Stimulated activated CD8-positive, alpha-beta memory T cell treated with anti-CD3 and anti-CD28 coated beads, Interleukin-7, amount 100 ng/mL, for 4 hours (primary cell): Measurements from ENCODE around the gene RBM38.

ENCODE experiments used
- DNase-seq, 2 donors: peaks; one replicate each; pipeline ENCODE4 v3.0.0-alpha.2; 2020; ENCODE audit warnings: low read depth in 2 of 2

RBM38 gene

DNA sequence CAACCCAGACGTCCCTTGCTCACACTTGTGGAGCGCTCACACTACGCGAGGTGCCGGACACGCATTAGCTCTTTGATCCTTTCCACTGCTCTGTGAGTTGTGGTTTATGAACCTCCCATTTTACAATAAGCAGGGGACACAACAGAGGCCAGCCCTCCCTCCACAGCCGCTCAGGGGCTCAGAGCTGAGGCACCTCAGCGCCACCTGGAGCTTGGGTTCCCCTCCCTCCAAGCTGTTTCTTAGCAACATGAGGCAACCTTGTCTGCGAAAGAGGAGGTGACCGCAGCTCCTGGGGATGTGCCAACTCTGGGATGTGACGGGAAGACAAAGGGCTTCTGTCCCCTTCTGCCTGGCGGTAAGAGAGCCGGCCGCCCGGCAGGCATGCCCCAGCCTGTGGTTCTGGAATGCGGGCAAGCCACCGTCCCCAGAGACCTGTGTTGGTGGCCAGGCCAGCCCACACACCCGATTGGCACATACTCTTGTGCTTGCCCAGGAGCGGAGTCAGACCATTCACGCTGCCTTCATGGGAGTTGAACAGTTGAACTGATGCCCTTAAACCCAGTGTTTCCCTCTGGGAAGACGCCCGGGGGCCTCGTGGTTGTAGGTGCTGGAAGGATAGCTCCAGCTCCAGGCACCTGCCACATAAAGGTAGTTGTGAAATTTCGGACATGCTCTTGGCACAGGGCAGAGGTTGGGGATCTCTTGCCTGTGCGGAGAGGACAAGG lies 44.5 kb downstream of the RBM38 start:
- peak in 1 of 2 donors; percentile 25 for DNase-seq

DNA sequence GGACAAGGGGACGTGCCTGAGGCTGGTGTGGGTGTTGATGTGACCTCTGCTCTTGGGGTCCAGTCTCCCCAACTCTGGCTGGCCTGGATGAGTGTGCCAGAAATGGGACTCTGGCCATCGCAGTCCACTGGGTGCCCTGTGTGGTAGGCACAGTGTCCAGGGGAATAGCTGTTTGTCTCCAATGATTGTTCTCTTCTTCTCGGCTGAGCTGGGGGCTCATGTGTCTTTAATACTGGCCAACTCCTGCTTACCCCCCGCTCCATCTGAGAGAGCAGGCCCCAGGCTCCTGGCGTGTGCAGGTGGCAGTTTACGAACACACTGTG lies 45.0 kb downstream of the RBM38 start:
- DNase-seq, result no peak

DNA sequence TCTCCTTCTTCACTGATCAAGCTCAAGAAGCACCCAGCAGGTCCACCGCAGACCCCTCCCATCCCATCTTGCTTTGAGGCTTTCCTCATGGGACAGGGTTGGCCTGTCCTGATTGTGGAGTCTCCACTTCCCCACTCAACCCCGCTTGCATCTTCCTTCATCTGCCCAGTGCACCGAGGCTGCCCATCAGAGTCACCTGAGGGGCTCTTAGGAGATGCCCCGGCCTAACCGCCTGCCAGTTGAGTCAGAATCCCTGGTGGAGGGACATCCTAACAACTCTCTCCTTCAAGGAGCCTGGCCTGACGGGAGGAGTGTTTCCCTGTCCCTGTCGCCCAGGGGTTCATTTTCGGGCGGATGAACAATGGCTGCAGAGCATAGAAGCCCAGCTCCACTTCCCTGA lies 46.1 kb downstream of the RBM38 start:
- DNase-seq, result no peak

DNA sequence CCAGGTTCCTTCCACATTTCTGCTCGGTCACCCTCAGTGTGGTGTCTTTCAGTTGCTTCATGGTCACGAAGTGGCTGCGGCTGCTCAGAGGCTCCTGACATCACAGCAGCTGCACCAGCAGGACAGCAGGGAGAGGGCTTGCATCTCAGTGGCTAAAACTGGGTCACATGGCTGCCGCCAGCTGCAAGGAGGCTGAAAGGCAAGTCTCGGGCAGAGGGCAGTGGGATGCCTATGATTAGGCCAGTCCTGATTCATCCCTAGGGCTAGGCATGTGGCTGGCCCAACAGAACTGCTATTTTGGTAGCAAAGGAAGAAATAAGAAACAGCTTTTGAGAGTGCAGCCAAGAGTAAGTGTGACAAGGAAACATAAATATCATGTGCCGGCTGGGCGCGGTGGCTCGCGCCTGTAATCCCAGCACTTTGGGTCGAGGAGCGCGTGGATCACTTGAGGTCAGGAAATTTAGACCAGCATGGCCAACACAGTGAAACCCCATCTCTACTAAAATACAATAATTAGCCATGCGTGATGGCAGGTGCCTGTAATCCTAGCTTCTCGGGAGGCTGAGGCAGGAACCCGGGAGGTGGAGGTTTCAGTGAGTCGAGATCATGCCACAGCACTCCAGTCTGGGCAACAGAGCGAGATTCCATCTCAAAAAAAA lies 46.6 kb downstream of the RBM38 start:
- no peak for DNase-seq

DNA sequence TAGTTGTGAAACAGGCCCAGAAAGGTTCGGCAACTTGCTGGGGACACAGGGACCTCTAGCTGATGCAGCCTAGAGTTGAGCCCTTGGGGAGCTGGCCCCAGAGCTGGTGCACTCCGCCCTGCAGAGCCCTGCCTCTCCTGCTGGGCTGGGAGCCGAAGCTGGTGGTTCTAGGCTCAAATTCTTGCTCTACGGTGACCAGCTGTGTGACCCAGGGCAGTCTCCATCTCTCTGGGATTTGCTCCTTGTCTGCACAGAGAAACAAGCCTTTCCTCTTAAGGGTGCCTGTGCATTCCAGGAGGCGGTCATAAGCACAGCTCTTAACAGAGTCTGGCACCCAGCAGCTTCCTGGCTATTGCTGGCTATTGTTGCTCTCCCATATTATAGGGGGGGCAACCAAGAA lies 47.4 kb downstream of the RBM38 start:
- DNase-seq, result no peak

DNA sequence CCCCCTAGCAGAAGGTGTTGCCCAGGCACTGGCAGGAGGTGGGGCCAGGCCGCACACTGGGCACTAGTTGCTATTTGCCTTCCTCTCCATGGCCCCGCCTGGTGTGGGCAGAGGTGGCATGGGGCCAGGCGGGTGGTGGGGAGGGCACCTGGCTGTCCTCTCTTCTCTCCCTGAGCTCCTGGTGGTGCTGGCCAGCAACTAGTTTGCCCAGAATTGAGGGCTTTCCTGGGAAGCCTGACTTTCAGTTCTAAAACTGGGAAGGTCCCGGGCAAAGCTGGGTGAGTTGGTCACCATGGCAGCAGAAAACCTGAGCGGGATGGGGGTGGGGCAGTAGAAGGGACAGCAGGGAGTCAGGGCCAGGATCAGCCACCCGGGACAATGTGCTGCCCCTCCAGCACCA lies 48.2 kb downstream of the RBM38 start:
- DNase-seq, result no peak

DNA sequence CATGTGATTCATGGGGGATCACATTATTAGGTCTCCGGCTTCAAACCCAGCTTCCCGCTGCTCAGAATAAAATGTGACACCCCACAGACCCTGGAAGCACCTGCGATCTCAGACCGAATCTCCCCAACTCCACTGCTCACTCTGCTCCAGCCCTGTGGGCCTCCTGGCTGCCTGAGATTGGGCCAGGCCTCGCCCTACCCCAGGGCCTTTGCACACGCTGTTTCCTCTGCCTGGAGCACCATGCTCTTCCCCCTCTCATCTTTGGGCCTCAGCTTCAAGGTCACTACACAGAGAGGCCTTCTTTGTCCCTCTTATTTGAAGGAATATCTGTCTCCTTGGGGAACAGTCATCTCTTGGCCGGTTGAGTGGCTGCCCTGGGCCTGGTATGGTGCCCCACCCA lies 48.8 kb downstream of the RBM38 start:
- DNase-seq, result no peak

DNA sequence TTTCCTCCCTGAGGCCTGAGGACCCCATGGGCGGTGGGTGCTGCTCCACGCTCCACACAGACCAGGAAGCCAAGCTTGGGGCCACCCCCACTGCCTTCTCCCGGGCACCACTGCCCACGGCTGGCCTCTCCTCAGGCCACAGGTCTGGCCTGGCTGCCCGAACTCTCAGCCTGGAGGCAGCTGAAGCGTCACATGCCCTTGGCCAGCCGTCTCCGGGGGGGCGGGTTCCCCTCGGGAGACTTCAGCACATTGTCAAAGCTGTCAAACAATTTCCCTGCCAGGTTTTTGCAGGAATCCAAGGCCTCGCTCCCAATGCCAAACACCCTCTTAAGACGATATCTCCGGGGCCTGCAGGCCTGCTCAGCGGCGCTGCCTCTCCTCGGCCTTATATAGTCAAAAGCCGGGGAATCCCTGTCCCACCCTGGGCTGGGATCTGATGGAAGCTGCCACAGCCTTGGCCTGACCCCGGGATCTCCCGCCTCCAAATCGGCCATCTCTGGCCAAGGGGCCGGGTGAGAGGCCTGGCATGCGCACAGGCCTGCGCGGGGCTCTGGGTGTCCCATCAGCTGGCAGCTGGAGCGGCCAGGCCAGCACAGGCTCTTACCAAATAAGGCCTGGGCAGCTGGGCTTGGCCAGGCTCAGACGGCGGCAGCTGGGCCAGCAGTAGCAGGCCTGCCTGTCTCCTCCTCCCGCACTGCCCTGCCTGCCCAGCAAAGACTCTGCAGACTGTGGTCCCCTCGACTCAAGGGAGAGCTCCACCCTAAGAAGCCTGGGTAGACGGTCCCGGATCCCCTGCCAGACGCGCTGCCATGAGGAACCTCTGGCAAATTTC lies 49.7 kb downstream of the RBM38 start:
- DNase-seq, result no peak

DNA sequence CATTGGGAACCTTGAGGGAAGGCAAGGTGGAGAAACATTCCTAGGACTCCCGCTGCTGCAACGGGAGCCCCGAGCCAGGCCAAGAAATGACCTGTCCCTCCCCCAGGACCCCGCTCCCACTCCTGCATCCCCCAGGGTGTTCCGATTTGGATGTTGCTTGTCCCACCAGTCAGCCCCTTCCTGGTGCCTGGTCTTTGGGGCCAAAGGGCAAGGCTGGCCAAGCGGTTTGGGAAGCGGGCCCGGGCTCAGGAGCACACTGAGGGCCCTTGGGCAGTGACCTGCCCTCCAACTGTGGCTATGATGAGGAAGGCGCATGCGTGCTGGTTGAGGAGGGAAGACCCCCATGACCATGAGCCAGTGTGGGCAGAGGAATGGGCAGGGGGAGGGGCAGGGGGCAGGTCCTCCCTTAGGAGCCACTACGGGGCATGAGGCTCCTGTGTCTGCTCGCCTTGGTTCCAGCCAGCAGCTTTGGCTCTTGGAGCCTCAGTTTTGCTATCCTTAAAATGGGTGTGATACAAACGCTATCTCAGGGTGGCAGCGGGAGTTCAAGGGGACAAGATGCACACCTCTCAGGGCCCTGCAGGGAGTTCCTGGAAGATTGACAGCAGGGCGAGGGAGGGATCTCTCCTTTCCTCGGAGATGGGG lies 50.4 kb downstream of the RBM38 start:
- no peak for DNase-seq

DNA sequence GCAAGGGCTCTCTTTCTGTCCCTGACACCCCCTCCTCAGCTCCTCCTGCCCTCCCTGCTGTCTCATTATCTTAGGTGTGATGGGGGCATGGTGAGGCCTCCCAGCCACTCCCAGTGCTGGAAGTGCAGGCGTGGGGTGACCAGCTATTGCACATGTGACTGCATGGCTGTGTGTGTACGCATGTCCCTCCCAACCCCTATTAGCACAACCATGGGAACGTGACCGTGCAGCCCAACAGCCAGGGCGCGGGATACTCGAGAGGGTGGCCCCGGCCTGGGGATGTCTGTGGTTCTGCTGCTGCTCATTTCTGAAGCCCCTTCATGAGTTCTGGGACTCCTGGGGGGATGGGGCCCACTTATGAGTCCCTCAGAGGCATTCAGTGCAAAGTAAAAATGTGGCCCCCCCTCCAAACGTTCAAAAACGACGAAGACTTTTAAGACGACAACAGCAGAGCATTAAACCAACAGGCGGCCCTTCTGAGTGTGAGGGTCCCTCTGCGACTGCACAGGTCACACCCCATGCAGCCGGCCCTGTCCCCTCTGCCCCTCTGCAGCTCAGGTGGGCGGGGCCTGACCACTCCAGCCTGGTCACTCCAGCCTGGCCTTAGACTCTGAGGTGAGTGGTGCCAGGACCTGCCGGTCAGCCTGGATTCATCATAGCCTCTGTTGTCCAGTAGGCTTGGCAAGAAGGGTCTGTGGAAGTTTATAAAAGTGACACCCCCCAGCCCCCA lies 51.1 kb downstream of the RBM38 start:
- DNase-seq, result no peak

DNA sequence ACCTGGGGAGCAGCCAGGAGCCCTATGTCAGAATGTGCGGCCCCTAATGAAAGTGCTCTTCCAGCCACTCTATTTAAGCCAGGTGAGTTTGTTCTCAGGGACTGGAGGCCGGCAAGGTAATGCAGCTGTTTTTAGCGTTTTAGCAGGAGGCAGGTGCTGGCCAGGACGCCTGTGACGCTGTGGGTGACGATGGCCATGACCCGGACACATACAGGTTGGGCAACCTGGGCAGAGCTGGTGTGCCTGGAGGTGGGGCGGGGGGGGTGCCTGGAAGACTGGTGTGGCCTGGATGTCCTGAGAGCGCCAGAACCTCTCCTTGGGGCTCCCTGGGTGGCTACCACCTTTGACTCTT lies 51.7 kb downstream of the RBM38 start:
- DNase-seq, result no peak

DNA sequence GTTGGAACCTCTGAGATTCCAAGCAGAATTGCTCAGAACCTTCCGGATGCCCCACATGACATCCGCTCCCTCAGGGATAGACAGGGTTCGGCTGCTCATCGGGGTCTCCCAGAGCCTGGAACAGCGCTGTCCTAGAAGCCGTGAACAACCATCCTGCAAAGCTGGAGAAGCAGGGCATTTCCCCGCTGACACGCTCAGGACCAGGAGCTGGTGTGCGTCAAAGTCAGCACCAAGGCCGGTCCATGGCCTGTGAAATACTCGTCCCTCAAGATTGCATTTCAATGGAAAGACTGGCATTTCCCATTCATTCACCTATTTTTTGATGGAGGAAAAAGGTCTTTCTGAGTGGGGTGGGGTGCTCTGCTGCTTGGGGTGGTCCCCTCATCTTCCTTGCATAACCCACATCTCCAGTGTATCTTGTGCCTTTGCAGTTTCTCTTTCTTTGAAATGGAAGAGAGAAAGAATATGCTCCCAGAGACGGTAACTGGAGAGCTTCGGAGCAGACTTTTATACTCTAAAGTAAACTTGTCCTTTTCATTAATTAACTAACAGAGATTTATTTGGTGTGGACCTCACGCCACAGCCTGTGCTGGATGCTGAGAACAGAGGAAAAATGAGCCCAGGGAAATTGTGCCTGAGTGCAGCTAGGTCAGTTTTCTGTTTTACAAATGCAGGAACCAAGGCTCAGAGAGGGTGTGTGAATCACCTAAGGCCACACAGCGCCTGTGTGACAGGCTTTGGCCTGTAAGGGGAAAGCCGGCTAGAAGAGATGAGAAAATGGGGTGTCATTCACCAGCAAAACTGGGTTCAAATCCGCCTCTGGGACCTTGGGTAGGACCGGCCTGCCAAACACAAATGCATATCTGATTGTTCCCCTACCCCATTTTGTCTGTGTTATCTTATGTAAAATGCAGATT lies 52.4 kb downstream of the RBM38 start:
- no peak for DNase-seq

DNA sequence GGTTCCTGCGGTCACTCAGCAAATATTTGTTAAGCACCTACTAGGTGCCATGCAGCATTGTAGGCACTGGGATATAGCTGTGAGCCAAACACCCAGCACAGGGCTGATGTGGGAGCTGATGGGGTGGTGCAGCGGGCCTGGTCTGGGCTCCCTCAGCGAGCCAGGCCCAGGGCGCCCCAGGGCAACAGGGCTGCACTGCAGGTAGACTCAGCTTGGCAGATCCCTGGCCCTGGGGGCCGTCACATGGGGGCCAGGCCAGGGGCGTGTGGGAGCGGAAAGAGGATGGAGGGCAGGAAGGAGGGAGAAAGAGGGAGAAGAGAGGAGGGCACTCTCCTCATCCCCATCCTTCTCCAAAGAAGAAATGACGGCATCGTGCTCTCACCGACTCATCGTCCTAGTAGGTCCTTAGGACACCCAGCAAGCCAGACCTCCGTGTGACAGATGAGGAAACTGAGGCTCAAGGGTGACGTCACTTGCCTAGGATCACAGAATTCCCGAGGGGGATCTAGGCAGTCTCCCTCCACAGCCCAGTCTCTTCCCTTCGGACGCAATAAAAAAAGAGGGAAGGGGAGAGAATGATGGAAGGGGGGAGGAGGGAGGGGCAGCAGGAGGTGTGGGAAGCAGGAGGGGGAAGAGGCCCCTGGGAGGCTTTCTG lies 53.3 kb downstream of the RBM38 start:
- no peak for DNase-seq

DNA sequence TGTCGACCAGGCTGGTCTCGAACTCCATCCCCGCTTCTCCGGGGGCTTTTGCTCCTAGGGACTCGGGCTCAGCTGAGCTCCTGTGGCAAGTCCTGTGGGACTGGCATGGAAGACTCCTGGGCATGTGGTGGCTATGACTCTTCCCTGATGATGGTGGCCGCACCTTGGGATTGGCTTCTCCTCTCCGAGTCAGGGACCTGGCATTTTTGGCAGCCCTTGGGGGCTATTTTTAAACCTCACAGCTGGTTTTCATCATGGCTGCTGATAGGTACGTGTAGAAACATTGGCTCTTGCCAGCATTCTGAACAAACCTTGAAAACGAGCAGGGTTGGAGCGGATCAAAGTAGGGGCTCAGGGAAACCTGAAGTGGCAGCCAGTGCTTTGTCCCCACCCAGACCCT lies 54.1 kb downstream of the RBM38 start:
- DNase-seq, result no peak

DNA sequence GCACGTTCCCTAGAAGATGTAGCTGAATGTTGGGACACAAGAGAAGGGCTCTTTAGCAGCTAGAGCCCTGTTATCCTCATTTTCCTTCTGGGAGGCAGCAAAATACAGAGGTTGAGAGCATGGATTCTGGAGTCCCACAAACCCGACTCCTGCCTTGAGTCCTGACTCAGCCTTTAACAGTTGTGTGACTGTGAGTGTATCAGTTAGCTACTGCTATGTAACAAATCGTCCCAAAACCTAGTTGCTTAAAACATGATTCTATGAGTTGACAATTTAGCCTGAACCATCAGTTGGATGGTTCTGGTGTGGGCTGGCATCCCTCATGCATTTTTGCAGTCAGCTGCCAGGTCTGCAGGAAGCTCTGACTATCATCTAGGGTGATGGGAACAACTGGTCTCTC lies 54.6 kb downstream of the RBM38 start:
- DNase-seq, result no peak

DNA sequence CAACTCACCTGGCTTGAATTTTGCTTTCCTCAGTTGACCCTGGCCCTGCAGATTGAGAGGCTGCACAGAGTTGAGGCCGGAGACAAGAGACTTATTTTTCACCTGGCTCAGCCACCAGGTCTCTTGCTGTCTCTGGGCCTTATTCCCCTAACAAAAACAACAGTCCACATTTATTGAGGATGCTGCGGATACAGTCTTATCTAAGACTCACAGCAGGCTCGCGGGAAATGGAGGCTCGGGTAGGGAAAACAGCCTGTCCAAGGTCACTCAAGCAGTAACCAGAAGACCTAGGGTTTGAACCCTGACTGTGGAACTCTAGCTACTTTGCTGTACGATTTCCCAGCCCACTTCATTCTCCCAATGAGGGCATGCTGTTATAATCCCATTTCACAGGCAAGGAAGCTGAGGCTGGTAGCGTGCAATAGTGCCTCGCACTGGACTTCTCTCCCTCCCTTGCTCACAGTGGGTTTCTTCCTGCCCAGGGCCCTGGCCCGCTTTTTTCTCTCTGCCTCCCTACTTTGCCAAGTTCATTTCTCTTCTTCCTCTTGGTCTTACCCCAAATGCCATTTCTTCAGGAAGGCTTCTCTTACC lies 57.7 kb downstream of the RBM38 start:
- no peak for DNase-seq

DNA sequence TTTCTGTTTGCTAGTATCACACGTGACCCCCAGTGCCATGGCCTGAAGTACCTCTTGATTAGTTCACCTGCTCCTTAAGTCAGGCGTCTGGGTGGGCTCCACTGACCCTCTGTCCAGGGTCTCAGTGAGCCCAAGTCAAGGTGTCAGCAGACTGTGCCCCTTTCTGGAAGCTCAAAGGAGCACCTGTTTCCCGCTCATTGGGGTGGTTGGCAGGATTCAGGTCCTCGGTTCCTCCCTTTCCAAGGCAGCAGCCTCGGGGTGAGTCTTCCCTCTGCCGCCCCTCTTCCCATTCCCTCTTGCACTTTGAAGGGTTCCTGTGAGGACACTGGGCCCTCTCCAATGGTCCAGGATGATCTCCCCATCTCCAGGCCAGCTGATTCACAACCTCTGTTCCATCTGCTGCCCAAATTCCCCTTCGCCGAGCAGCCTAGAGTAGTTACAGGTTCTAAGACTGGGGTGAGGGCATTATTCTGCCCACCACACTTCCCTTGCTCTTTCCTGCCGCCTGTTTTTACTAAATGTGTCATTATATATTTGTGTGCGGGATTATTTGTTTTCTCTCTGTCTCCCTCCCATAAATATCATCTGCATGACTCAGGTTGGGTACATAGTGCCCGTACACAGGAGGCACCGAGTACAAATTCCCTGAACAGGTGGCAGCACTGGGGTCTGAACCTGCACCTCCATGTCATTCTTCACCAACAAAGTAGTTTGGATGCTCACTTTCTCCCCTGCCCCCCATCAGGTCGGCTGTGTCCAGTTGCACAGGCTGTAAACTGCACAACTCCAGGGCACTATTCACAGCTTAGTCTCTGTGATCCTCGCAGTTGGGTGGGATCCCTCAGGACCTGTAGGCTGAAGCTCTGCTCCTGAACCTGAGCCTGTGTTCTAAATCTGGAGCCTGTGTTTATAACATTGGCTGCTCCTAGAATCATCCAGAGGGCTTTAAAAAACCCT lies 58.5 kb downstream of the RBM38 start:
- DNase-seq, result no peak

DNA sequence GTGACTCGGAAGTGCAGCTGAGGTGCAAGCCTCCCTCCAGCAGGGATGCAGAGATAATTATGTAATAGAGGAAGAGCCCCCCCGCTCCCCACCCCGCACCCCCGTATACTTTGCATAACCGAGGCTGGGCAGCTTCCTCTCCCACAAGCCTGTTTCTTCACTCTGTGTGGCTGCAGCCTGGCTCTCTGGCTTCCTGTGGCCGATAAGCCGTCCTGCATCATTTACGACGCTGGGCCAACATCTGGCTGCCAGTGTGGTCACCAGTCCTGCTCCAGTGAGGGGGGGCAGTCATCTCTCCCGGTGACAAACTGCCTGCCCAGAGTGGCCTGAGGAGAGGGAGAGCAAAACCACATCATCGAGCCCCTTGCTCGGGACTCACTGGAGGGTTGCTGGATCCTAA lies 59.2 kb downstream of the RBM38 start:
- no peak for DNase-seq

DNA sequence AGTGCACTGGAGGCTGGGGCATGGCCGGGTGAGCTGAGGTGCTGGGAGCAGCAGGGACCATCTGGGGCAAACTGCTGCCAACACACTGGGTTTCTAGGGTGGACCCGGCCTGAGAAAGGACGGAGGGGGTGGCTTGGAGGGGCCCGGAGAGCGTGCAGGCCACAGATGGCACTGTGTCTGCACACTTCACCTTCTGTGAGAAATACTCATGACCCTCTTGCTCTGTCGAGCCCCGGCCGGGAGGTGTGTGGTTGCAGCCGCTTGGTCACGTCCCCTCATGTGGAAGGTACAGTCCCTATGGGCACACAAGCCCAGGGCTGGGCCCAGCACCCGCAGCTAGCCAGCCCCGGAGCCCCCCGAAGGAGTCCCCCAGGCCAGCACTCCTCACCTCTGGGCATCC lies 59.7 kb downstream of the RBM38 start:
- no peak for DNase-seq
